Raji (cell line): ENCODE results near the gene OPA3.

Experiments used
- POLR2A ChIP-seq: IDR thresholded peaks from 2 replicates; pipeline ENCODE4 v1.6.1; 2011; ENCODE audit warnings: low read depth, low read length, control low read depth; ENCODE audit not compliant: insufficient read depth

OPA3 gene

DNA sequence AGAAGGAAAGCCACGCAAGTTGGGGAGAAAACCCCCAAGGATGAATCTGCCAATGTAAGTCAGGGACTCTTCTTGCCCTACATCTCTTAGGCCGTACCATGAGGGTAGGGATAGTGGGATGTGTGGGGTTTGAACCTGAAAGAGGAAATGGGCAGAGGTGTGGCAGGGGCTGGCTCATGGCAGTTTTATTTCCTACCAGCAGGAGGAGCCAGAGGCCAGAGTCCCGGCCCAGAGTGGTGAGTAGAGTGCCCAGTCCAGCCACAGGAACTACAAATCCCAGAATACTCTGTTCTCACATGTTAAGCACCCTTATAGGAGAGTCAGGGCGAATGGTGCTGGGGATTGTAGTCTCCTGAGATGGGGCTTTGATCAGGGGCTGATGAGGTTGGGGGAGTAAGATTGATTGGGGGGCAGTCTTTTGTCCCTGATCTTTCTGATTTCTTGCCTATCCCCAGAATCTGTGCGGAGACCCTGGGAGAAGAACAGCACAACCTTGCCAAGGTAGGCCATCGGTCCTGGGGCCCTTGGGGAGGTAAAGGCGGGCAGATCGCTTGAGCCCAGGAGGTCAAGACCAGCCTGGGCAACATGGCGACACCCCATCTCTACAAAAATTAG, 60.9 kb downstream of the OPA3 start:
- TF ChIP-seq POLR2A: no peak

- no peak for TF ChIP-seq POLR2A
Observed at GRCh38 chr19:45522010-45522941, 62.3 kb downstream of the OPA3 start.

GRCh38 chr19:45518469-45518826, 66.2 kb downstream of the OPA3 start:
- TF ChIP-seq POLR2A: no peak

DNA sequence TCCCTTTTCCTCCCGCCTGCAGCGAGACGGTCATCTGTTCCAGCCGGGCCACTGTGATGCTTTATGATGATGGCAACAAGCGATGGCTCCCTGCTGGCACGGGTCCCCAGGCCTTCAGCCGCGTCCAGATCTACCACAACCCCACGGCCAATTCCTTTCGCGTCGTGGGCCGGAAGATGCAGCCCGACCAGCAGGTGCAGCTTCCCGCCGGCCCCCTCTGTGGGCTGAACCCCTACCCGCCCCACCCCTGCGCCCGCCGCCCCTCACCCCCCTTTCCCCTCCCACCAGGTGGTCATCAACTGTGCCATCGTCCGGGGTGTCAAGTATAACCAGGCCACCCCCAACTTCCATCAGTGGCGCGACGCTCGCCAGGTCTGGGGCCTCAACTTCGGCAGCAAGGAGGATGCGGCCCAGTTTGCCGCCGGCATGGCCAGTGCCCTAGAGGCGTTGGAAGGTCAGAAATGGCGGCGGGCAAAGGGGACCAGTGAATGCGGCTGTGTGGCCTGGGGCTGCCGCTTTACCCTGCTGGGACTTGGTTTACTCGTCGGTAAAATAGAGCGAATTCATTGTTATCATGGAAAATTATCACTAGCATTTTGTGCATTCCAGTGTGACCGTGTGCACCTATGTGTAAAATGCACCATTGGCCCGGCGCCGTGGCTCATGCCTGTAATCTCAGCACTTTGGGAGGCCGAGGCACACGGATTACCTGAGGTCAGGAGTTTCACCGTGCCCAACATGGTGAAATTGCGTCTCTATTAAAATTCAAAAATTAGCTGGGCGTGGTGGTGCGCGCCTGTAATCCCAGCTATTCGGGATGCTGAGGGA, 66.7 kb downstream of the OPA3 start:
- TF ChIP-seq POLR2A: no peak

DNA sequence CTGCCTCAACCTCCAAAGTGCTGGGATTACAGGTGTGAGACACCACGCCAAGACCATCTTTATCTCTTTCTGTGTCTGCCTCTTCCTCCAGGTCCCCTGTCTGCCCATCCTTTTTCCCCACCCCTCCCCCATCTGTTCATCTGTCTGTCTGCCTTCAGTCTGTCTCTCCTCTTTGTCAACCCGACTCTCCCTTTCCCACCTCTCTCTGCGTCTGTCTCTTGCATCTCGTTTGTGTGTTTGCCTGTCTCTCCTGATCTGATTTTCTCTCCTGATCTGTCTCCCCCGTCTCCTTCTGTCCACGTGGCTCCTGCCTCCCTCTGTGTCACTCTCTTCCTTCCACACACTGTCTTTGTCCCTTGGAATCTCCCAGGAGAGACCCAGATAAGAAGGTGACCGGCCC, 67.4 kb downstream of the OPA3 start:
- TF ChIP-seq POLR2A: no peak

GRCh38 chr19:45515807-45516401, 68.7 kb downstream of the OPA3 start:
- no peak for TF ChIP-seq POLR2A

DNA sequence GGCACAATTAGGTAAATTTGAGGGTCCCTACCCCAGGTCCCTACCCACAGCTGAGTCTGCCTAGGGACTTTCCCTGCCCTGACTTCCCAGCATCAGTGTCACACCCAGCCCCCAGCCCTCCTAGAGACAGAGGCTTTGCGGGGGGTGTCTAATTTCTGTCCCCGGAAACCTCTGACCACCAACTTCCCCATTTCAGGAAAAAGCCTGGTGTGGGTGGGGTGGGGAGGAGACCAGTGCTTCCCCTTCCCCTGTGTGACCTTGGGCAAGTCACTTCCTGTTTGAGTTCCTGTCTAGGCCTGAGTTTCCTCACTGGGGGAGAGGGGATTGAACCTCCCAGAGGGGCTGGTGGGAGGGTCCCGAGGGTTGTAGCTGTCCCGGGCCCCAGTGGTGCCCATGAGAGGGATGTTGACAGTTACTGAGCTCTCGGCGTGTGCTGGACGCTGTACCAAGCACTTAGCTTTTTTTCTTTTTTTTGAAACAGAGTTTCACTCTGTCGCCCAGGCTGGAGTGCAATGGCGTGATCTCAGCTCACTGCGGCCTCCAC, 69.4 kb downstream of the OPA3 start:
- no peak for TF ChIP-seq POLR2A

- TF ChIP-seq POLR2A: no peak
Observed at GRCh38 chr19:45514376-45515051, 70.1 kb downstream of the OPA3 start.

DNA sequence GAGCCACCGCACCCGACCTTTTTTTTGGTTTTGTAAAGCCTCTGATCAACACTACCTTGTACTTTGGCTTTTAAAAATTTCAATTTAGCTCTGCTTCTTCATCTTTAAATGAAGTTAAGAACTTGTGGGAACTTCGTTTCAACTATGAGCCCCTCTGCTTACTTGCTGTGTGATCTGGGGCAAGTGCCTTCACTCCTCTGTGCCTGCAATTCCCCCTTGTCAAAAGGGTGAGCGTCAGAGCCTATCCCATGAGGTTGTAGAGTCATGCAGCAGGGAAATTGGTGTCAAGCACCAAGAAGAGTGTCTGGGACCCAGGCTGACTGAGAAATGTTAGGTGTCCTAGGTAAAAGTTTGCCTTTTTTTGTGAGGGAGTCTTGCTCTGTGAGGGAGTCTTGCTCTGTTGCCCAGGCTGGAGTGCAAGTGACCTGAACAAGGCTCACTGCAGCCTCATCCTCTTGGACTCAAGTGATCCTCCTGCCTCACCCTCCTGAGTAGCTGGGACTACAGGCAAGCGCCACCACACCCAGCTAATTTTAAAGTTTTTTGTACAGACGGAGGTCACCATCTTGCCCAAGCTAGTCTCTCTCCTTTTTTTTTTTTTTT, 71.6 kb downstream of the OPA3 start:
- no peak for TF ChIP-seq POLR2A

DNA sequence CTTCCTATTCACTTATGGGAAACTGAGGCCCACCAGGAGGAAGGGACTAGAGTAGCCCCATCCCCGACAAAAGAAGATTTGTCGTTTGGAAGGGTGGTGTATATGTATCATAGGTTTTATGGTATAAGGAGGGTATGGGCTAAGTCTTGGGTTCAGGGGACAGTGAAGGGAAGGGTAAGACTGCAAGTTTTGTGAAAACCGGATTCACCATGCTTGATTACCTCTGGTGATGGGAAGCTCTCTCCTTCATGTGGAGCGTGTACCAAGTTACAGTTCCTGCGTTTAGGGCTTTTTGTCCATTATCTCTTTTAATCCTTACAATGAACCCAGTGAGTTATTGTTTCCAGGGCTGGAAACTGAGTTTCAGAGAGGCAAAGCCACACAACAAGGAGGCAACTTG, 73.5 kb downstream of the OPA3 start:
- TF ChIP-seq POLR2A: no peak

DNA sequence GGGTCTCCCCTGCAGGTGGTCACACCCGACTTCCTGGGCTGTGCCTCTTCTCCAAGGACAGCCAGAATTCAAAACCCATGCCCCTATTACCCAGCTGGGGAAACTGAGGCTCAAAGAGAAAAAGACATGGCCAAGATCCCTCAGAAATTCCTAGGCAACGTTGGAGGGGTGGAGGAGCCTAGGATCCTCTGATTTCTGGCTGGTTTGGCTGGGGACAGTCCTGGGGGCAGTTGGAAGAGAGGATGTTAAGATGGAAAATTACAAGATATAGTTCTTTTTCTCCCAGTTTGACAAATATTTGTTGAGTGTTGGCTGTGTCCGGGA, 74.9 kb downstream of the OPA3 start:
- no peak for TF ChIP-seq POLR2A

- no peak for TF ChIP-seq POLR2A
Observed at GRCh38 chr19:45508861-45509691, 75.5 kb downstream of the OPA3 start.

DNA sequence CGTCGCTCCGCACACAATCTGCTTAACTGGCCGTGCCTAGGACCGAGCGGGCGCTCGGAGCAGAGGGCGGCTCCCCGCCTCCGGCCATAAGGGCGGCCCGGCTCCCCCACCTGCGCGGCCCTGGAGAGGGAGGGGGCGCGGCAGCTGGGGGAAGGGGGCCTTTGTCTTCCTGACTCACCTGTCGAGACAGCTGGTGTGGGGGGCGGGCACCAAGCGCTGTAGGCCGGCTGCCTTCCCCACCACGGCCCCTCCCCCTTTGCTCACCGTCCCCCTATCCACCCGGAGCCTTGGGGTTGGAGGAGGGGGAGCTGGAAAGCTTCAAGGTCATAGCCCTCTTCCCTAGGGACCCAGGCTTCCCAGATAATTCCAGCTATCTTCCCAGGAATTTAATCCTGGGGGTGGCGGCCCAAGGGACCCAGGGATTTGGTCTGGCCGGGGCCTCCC, 76.2 kb downstream of the OPA3 start:
- no peak for TF ChIP-seq POLR2A

DNA sequence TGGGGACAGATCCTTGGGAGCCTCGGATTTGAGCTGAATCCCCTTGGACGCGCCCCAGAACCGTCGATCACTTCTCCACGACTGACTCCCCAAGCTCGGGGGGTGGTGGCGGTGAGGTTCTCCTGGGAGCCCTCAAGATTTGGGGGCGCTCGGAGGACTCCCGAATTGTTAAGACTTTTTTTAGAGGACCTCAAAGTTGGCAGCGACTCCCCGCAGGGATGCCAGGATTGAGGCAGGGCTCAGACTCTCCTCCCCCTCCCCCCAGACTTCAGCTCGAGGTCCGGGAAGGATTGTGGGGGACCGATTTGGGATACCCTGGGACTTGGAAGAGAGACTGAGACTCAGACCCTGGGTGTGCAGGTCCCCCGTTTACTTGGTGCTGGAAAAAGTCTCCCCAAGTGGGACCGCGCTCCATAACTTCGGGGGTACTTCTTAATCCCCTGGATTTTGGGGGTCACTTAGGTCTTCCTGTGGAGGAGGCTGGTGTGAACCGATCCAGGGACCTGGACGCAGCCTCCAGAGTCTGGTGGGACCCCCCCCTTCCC, 76.7 kb downstream of the OPA3 start:
- TF ChIP-seq POLR2A: no peak
